Stimulated activated CD8-positive, alpha-beta memory T cell treated with anti-CD3 and anti-CD28 coated beads, Interleukin-12 subunit alpha, Interleukin-12 subunit beta, amount 100 ng/mL, for 24 hours (primary cell): ENCODE results near the gene EVL.

ENCODE experiments used
- DNase-seq: peaks from one replicate; pipeline ENCODE4 v3.0.0-alpha.2; 2020; ENCODE audit errors: extremely low read depth

EVL gene

DNA sequence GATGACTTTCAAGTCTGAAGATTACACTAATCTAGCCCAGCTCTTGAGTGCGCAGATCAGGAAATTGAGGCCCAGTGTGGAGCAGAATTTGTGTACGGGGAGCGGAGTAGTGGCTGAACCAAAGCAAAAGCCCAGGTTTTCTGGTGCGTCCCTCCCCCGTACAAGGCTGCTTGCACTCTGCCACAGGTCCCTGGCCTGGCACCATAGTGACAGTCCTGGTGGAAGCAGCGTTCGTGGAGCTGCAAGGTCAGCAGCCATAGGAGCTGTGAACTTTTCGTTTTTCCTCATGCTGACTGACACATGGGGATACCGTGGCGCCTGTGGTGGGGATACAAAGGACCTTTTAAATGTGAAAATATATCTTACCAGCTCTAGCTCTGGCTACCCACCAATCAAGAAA, 1.7 kb downstream of the EVL start:
- DNase-seq, result no peak

DNA sequence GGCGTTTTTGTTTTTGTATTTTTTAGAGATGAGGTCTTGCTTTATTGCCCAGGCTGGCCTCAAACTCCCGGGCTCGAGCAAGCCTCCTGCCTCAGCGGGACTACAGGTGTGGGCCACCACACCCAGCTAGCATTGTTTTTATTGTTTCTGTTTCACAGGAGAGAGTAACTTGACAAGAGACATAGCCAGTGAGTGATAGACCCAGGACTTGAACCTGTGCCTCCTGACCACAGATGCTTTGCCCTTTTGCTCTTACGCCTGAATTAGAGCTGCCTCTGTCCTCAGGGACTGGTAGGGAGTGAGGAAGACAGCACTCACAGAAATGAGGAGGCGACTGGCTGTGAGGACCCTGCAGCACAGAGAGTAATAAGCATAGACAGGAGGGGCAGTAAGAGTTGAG, 2.3 kb downstream of the EVL start:
- DNase-seq, result no peak

DNA sequence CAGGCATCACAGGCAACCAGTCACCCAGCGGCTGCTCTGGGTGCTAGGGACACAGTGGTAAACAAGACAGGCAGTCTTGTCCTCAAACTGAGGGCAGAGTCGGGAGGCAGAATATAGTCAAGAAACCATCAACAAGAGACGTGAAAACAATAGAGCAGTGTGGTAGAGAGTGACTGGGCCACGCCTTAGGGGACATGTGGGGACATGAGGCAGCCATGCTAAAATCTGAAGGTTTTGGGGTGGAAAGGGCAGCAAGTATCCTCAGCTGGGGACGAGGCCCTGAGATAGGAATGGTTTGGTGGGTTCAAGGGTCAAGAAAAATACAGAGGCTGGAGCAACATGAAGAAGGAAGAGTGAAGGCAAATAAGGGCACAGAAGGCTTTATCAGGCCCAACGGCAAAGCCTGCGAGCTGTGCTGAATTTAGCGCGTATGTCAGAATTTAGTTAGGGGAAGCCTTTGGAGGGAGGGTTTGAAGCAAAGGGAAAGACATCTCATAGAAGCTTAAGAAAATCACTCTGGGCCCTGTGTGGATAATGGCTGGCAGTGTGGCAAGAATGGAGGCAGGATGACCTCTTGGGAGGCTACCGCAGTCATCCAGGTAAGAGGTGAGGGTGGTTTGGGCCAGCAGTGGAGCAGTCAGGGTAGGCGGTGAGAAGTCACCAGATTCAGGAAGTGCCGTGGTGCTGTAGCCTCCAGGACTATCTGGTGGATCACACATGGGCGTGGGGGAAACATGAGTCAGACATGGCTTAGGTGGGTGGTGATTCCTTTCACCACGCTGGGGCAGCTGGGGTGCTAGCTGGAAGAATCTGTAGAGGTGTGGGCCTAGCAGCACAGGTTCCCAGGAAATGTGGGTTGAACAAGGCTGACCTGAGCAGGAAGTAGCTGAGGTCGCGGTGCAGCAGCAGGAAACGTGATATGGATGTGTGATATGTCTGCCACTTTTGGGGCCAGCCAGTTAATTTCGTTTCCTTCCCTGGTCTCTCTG, 3.0 kb downstream of the EVL start:
- DNase-seq, result peak; percentile 74

DNA sequence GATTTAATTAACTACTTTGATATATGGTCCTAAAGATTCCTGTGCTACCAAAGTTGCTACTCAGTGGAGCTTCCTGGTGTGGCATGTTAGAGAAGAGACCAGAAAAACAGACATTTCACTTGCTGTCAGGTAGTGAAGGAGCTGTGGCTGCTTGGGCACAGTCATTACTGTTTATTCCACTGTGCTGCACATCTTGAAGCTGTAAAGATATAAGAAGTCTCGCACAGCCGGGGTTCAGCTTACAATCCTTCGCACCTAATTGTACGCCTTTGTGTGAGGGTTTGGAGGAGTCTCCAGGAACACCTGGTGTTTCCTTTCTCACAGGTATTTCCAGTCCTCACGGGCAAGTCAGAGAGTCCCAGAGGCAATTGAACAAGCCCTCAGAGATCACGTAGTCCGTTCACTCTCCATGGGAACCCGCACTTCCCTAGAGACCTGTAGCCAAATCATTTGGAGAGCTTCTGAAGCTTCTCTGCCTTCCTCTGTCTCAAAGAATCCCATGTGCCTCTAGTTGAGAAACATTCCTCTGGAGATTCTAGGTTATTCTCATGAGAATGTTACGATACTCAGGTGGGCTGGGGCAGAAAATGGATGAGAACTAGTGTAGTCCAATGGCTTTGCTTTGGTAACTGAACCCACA, 4.1 kb downstream of the EVL start:
- no peak for DNase-seq

DNA sequence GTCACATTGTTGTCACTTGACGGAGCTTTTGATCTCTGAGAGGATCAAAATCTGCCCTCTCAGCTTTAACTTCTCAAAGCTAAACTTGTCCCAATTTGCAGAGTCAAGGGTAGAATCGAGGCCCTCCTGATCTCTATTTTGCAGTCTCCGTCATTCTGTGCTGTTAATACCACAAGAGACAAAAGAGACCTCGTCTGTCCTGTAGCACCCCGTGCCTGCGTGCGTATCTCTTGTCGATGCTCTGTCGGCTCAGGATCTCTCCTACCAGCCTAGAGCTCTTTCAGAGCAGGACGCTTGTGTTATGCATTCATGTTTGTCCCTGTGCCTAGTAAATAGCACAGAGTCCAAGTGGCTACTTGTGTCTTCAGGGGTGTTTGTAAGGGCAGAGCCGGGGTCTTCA, 5.1 kb downstream of the EVL start:
- no peak for DNase-seq

DNA sequence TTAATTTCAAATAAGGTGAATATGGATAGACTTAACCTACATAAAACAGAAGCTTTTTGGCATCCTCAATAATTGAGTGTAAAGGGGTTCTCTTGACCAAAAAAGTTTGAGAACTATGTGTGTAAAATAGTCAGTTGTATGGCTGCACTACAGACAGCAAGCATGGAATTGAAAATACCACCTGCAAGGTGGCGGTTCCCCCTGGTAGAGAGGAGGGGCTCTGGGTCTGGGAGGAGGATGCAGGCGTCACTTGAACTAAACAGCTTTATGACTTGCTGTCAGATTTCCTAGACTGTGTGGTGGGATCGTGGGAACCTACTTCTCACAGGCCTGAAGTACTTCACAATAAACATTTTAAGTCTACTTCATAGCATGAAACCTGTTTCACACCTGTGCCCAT, 6.3 kb downstream of the EVL start:
- no peak for DNase-seq

DNA sequence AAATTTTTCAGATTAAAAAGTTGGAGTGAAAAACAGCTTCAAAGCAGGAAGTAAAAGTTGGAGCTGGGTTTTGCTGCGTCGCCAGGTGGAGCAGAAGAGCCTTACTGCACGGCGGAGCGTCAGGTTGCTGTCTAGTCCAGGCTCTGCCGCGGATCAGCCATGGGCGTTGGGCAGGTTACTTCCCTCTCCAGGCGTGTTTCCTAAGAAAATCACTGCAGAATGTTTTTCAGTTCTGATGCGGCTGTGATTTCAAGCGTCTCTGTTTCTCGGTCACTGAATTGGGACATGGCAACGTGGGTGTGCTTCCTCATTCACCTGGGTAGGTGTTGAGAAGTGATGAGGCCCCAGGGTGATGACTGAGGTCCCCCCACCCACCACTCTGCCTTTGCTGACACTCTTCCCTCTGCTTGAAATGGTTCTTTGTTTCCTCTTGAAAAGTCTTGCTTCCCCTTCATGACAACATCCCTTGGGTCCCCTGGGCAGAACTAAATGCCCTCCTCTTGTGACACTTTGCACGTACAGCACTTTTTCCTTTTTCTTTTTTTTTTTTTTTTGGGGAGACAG, 7.6 kb downstream of the EVL start:
- no peak for DNase-seq

DNA sequence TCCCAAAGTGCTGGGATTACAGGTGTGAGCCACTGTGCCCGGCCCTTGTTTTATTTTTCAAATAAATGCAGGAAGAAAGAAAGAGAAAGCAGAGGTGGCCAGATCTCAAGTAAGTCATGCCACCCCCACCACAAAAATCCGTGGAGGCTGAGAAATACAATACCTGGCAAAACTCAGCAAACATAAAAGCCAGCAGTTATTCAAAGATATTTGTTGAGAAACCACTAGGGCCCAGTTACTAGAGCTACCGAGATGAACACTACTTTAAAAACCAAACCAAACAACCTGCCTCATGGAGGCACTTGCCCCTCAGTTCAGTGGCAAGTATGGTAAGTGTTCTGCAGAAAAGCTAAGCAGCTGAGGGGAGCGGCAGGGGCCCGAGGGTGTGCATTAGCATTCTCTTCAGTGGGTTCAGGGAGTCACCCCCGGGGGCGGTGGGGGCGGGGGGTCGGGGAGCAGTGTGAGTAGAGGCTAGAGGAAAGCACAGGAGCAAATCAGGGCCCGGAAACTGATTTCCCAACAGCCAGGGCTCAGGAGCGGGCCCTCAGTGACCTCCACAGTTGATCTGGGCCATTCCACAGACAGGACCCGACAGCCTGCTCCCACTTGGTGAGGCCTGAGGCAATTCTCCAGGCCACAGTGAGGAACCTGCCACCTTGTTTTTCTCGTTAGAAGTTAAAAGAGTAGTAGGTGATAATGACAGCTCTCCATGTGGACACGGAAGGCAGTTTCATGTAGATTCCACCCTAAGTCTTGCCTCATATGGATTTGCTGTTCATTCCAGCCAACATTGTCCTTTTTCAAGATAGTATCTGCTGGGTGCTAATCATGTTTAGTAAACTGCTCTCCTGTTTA, 8.6 kb downstream of the EVL start:
- DNase-seq, result no peak

DNA sequence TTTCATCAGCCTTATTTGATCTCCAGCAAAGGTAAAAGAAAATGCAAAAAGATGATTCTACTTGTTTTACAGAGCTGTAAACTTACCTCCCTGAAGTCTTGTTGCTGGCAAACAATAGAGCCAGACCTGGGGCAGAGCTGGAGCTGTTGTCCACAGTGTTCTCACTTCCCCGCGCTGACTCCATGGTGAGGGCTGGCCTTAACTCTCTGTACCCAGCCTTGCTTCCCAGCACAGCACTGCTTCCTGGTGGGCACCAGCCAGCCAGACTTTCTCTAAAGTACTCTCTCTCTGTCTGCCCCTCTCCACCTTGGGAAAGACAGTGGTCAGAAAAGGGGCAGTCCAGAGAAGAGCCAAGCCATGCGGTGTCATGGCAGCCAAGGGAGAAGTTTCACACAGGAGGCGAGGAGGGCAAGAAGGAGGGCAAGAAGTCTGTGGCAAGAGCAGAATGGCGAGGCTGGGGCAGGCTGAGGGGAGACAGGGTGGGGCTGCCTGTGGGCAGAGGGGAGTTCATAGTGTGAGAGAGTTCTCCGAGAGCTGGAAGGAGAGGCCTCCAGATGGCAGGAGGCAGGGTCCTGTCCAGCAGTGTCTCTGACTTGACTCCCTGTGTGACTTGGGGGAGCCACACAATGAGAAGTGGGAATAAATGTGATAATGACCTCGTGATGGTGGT, 9.3 kb downstream of the EVL start:
- DNase-seq, result no peak

DNA sequence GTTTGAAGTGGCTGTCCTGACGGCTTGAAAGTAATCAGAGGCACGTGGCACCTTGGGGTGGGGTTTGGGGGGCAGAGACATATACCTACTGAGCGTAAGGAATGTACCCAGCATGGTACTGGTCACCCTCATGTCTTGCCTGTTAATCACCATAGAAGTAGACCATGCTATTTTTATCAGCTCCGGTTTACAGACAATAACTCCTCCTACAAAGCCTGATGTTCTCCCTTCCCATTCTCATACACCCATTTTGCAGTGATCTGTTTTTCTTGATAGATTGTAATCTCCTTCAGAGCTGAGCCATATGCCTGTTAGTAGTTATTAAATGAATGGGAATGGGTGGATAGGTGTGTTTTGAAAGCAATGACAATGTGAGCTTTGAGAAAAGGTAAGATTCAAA, 10.5 kb downstream of the EVL start:
- no peak for DNase-seq

DNA sequence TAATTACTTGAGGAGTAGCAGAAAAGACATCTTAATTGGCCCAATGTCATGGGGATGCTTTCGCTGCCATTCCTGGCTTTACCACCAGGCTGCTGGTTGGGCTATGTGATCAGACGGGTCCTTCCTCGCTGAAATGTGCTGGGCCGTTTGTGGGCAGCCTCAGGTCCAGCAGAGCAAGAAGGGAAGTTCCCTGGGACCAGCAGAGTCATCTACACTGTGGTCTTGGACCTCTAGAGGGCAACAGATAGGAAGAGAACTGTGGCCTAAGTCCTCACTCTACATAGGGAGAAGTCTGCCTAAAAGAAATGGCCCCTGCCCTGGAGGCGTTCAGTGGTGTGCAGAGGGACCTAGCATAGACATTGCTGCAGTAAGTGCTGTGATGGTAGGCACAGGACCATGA, 10.9 kb downstream of the EVL start:
- DNase-seq, result no peak

DNA sequence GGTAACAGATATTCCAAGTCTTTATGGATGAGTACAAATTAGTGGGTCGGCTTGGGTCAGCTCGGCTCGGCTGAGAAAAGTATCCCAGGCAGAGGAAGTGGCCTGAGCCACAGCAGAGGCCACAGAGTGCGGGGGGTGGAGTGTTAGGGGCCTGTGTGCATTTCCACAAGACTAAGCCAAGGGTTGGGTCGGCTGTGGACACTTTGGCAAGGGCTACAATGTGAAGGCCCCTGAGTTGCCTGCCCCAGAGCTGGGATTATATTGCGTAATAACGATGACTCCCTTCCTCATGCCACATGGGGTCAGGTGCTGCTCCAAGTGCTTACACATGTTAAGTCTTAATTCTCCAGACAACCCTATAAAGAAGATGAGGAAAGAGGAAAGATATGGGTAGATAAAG, 11.4 kb downstream of the EVL start:
- no peak for DNase-seq

DNA sequence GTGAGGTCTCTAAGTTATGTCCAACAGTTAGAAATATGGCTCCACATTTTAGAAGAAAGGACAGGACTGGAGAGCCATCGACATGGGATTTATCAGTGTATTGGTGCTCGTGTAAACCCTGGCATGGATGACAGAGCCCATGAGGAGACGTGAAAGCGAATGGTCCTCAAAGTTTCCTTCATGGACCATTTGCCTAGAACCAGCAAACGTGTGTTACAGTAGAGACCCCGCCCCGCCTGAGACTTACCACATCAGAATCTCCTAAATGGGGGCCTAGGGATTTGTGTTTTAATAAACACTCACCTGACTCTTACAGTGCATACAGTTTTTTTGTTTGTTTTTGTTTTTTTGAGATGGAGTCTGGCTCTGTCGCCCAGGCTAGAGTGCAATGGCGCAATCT, 12.2 kb downstream of the EVL start:
- no peak for DNase-seq

DNA sequence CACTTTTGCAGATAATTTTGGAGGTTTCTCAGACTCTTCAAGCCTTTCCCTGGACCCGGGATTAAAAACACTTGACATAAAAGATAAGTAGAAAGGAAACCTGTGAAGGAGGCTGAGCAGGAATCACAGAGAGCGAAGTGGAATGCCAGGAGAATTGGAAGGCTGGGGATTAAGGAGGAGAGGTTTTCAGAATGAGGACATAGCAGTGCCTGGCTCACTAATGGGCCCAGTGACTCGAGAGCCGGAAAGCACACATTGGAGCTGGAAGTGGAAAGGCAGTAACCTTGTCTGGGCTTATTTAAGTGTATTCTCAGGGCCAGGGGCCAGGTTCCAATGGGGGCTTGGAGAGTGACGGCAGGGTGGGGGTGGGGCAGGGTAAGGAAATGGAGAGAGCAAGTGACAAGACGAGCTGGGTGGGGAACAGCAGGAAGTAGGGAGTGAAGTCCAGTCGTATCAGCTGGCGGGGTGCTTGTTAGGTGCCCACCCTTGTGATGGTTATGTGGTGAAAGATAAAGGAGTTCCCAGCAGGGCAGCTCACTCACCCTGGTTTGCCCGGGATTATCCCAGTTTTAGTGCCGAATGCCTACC, 13.1 kb downstream of the EVL start:
- no peak for DNase-seq

DNA sequence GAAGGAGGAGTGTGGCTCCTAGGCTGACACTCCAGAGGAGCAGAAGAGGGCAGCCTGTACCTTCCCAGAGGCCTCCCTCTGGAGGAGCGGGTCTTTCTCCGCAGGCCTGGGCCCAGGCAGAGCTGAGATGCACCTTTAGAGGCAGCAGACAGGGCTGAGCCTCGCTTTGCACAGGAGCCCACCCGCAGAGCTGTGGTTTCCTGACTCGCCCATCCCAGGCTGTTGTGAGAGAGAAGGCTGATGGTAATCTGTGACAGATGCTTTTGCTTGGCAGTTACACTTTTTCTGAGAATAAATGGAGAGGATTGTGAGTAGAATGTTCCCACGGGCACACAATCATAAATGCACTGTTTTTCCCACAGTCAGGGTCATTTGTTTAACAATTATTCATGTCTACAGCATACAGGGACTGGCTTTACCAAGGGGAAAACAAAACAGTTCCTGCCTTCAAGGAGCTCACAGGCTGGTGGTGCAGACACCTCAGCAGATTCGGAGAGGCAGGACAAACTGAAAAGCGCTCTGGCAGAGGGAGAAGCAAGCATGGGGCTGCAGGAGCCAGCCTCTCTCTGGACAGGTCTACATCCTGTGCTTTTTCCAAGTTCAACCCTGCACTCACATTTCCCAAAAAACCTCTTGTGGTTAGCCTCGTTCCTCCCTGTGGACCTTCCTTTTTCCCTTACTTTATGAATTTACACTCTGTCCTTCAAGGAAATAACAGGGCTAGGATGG, 13.9 kb downstream of the EVL start:
- DNase-seq, result no peak

DNA sequence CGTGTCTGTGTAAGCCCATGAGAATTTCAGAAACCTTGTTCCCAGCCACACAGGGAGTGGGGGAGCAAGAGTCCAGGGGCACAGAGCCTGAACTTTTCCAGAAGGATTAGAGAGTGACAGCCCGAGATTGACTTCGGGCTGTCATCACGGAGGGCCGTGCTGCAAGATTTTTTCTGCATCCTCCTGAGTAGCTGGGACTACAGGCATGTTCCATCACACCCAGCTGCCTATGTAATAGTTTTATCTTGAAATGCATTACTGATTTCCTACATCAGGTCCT, 14.4 kb downstream of the EVL start:
- no peak for DNase-seq

DNA sequence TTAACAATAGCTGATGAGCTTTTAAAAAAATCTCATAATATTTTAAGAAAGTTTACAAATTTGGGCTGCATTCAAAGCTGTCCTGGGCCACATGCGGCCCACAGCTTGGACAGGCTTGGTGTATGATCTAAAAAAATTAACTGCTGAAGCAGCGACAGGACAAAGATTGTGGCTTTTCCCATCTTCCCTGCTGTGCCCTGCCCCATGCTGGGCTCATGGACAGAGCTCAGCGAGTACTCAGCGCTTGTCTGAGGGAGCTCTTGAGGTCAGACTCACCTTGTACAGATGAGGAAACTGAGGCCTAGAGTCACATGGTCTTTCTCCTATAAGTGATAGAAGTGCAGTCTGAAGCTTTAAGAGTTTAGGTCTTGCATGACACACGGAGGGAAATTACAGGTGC, 15.0 kb downstream of the EVL start:
- DNase-seq, result no peak

DNA sequence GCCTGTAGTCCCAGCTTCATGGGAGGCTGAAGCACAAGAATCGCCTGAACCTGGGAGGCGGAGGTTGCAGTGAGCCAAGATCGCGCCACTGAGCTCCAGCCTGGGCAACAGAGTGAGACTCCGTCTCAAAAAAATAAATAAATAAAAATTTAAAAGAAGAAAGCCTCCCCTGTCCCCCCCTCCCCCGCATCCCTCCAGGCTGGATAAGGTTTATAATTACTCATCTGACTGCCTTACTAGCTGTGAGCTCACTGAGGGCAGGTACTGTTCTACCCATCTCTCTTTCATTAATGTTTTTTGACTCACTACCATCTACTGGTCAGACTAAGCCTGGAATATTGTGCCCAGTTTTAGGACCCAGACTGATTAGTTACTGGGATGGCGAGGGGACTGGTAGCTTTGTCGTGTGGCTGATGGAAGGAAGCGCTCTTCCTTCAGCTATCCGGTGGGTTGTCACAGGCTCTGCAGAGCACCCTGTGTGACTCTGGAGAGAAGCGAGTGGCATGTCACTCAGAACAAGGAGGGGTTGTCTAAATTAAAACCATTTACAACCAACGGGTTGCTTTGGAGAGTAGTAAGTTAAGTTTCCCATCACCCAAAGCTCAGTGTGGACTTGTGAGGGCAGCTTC, 16.9 kb downstream of the EVL start:
- DNase-seq, result no peak

DNA sequence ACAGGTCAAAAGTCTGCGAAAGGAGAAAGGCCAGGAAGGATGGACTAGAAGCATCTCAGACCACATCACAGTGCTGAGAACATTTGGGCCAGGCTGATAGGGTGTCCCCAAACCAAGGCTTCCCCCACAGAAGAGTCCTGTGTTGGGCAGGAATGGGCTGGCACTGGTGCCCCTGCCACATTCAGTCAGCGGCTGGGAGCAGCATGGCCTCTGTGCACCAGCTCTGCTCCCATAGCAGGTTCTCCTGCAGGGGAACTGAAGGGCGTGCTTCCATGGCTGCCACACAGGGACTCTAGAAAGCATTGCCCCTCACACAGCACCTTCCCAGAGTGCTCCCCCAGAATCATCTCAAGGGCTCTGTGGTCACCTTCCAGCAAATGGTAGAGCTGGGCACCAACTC, 17.5 kb downstream of the EVL start:
- DNase-seq, result no peak

DNA sequence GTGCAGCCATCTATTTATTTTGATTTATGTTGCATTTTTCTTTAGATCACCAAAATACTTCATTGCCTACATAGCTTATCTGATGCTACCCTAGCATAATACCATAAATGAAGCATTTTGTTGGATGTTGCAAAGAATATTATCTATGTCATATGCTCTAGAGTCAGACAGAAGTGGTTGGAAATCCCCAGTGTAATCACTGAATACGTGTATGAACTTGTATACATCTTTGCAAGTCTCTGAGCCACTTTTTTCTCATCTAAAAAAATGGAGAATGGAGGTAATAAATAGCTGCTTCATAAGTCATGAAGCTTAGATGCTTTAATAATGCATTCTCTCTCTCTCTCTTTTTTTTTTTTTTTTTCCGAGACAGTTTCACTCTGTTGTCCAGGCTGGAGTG, 18.5 kb downstream of the EVL start:
- DNase-seq, result no peak
